ENCODE data around the gene DOCK7. TPM values are rescaled to one million over a fixed set of nuclear protein-coding genes. Genes with fewer than 3 reads are reported as not detected.
A peak's percentile ranks its signal among the peaks of the same experiment; 100 is the strongest.

DOCK7 gene
- total and polyA plus RNA-seq, 2 of the 13 experiments (the other 11 are each of a cell fraction or from before 2014, with no cell fraction given) = 45.7 to 67.2 TPM

DNA sequence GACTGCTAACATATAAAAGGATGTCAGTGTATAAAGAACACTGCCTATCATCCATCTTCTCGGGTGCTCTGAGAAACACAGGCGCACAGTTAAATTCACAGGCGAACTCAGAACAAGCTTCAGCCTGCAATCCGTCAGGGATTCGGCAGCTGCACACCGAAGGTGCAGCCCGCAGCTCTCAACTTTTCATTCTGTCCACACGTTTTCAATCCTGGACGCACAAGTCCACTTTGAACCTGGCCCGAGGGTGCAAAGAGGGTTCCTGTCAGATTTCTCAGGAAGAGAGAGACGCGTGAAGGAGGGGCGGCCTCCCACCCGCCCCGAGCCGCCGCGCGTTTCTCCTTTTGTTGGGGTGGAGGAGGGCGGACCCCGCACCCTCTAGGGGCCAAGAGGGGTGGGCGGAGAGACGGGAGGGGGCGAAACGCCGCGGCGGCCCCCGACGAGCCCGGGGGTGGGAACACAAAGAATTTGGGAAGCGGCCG, 724 bp downstream of the DOCK7 start (continued):
- TF ChIP-seq, protein P1, sequence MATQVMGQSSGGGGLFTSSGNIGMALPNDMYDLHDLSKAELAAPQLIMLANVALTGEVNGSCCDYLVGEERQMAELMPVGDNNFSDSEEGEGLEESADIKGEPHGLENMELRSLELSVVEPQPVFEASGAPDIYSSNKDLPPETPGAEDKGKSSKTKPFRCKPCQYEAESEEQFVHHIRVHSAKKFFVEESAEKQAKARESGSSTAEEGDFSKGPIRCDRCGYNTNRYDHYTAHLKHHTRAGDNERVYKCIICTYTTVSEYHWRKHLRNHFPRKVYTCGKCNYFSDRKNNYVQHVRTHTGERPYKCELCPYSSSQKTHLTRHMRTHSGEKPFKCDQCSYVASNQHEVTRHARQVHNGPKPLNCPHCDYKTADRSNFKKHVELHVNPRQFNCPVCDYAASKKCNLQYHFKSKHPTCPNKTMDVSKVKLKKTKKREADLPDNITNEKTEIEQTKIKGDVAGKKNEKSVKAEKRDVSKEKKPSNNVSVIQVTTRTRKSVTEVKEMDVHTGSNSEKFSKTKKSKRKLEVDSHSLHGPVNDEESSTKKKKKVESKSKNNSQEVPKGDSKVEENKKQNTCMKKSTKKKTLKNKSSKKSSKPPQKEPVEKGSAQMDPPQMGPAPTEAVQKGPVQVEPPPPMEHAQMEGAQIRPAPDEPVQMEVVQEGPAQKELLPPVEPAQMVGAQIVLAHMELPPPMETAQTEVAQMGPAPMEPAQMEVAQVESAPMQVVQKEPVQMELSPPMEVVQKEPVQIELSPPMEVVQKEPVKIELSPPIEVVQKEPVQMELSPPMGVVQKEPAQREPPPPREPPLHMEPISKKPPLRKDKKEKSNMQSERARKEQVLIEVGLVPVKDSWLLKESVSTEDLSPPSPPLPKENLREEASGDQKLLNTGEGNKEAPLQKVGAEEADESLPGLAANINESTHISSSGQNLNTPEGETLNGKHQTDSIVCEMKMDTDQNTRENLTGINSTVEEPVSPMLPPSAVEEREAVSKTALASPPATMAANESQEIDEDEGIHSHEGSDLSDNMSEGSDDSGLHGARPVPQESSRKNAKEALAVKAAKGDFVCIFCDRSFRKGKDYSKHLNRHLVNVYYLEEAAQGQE (IDR thresholded peaks at IDR 0.05; ENCODE audit: borderline replicate concordance in 1 of 2, low read depth in 1 of 2, low read length in 2 of 2) = 0 out of 4 replicates have a peak, but pooled peaks of 1 of the 2 experiments have one; percentile 7
- TF ChIP-seq MED13 (CRISPR knock-in tag; IDR thresholded peaks at IDR 0.05) = no peak
- no peak for TF ChIP-seq CEBPG (CRISPR knock-in tag; IDR thresholded peaks at IDR 0.05)
- no peak for TF ChIP-seq ZNF792 (CRISPR knock-in tag; IDR thresholded peaks at IDR 0.05)
- no peak for TF ChIP-seq MTA3 (CRISPR knock-in tag; IDR thresholded peaks at IDR 0.05)
- TF ChIP-seq JUN (CRISPR knock-in tag; IDR thresholded peaks at IDR 0.05) = no peak
- 0 out of 2 replicates have a peak, but pooled peaks have one; percentile 18 for TF ChIP-seq RXRA (CRISPR knock-in tag; IDR thresholded peaks at IDR 0.05)
- 0 out of 2 replicates have a peak, but pooled peaks have one; percentile 25 for TF ChIP-seq TBX2 (CRISPR knock-in tag; IDR thresholded peaks at IDR 0.05; ENCODE audit: borderline replicate concordance)
- TF ChIP-seq, protein P2, sequence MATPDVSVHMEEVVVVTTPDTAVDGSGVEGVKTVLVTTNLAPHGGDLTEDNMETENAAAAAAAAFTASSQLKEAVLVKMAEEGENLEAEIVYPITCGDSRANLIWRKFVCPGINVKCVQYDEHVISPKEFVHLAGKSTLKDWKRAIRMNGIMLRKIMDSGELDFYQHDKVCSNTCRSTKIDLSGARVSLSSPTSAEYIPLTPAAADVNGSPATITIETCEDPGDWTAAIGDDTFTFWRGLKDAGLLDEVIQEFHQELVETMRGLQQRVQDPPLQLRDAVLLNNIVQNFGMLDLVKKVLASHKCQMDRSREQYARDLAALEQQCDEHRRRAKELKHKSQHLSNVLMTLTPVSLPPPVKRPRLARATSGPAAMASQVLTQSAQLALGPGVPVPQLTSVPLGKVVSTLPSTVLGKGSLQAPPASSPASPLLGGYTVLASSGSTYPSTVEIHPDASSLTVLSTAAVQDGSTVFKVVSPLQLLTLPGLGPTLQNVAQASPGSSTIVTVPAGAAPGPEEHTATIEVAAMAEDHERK (CRISPR knock-in tag; IDR thresholded peaks at IDR 0.05; ENCODE audit: low read depth) = no peak
- no peak for TF ChIP-seq GATA4 (IDR thresholded peaks at IDR 0.05; ENCODE audit: borderline replicate concordance, low read depth)
- TF ChIP-seq KLF16 (CRISPR knock-in tag; IDR thresholded peaks at IDR 0.05) = peak in 1 of 2 experiments; percentile 41; a peak in 1 of 4 replicates
- peak; percentile 54; the same call in 1 of the 2 replicates for TF ChIP-seq ARNTL (CRISPR knock-in tag; IDR thresholded peaks at IDR 0.05)
- TF ChIP-seq ZMAT3 (CRISPR knock-in tag; conservative IDR thresholded peaks at IDR 0.05) = no peak
- TF ChIP-seq, protein P3, sequence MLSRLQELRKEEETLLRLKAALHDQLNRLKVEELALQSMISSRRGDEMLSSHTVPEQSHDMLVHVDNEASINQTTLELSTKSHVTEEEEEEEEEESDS (CRISPR knock-in tag; IDR thresholded peaks at IDR 0.05; ENCODE audit: borderline replicate concordance) = no peak
- peak; percentile 60; the same call in 1 of the 2 replicates for TF ChIP-seq ZNF235 (CRISPR knock-in tag; IDR thresholded peaks at IDR 0.05; ENCODE audit: borderline replicate concordance)
- TF ChIP-seq, protein P4, sequence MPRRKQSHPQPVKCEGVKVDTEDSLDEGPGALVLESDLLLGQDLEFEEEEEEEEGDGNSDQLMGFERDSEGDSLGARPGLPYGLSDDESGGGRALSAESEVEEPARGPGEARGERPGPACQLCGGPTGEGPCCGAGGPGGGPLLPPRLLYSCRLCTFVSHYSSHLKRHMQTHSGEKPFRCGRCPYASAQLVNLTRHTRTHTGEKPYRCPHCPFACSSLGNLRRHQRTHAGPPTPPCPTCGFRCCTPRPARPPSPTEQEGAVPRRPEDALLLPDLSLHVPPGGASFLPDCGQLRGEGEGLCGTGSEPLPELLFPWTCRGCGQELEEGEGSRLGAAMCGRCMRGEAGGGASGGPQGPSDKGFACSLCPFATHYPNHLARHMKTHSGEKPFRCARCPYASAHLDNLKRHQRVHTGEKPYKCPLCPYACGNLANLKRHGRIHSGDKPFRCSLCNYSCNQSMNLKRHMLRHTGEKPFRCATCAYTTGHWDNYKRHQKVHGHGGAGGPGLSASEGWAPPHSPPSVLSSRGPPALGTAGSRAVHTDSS (CRISPR knock-in tag; conservative IDR thresholded peaks at IDR 0.05) = no peak
- no peak for TF ChIP-seq ZNF550 (CRISPR knock-in tag; IDR thresholded peaks at IDR 0.05; ENCODE audit: borderline replicate concordance)
- TF ChIP-seq, protein P5, sequence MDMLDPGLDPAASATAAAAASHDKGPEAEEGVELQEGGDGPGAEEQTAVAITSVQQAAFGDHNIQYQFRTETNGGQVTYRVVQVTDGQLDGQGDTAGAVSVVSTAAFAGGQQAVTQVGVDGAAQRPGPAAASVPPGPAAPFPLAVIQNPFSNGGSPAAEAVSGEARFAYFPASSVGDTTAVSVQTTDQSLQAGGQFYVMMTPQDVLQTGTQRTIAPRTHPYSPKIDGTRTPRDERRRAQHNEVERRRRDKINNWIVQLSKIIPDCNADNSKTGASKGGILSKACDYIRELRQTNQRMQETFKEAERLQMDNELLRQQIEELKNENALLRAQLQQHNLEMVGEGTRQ (IDR thresholded peaks at IDR 0.05; ENCODE audit: low read depth, low read length) = no peak
- TF ChIP-seq, protein P5 (CRISPR knock-in tag; IDR thresholded peaks at IDR 0.05; ENCODE audit: borderline replicate concordance) = no peak
- 0 out of 2 replicates have a peak, but pooled peaks have one; percentile 8 for TF ChIP-seq ZBTB38 (CRISPR knock-in tag; IDR thresholded peaks at IDR 0.05)
- no peak for TF ChIP-seq ZNF879 (CRISPR knock-in tag; IDR thresholded peaks at IDR 0.05)

Data from HepG2 (cell line).